Activated naive CD8-positive, alpha-beta T cell treated with anti-CD3 and anti-CD28 coated beads, Interleukin-2, amount 10 ng/mL, durations not matched to agents 7 days and 5 days (primary cell): Measurements from ENCODE around the gene ROR1. TPM values are rescaled to one million over a fixed set of nuclear protein-coding genes. Genes with fewer than 3 reads are reported as not detected.

Experiments
- ATAC-seq: fragments of 150-1000 bp; cut with Tn5 transposase; one replicate; pipeline ENCODE4 v1.10.0; 2021; ENCODE audit warnings: low read depth, moderate library complexity
- POLR2A ChIA-PET: fragments of 350-600 bp; sonication (Branson Sonifier 250); formaldehyde crosslinking; loops from one replicate; lab custom pipeline; 2021; ENCODE audit warnings: antibody characterized with exemption; lab: Charles Lee
- DNase-seq: peaks from one replicate; pipeline ENCODE4 v3.0.0; 2021
- H3K27ac Mint-ChIP-seq: one replicate; pipeline ENCODE4 v1.8.0; 2022; ENCODE audit warnings: mild to moderate bottlenecking, mixed read lengths
- H3K27me3 Mint-ChIP-seq: one replicate; pipeline ENCODE4 v1.8.0; 2022; ENCODE audit warnings: mild to moderate bottlenecking, moderate library complexity, mixed read lengths
- H3K36me3 Mint-ChIP-seq: one replicate; pipeline ENCODE4 v1.8.0; 2021; ENCODE audit warnings: mild to moderate bottlenecking, mixed read lengths
- H3K4me1 Mint-ChIP-seq: one replicate; pipeline ENCODE4 v1.8.0; 2021; ENCODE audit warnings: mixed read lengths
- H3K4me3 Mint-ChIP-seq: one replicate; pipeline ENCODE4 v1.8.0; 2022; ENCODE audit warnings: mild to moderate bottlenecking, moderate library complexity, mixed read lengths
- H3K9me3 Mint-ChIP-seq: one replicate; pipeline ENCODE4 v1.8.0; 2021; ENCODE audit warnings: mixed read lengths
- total RNA-seq, 2 experiments: library from RNA; stranded (reverse); gene quantifications; one replicate each; pipeline ENCODE4 v1.2.3, GENCODE V29; 2021

ROR1 gene
- total RNA-seq, 2 experiments from 2014 or later, result not detected

DNA sequence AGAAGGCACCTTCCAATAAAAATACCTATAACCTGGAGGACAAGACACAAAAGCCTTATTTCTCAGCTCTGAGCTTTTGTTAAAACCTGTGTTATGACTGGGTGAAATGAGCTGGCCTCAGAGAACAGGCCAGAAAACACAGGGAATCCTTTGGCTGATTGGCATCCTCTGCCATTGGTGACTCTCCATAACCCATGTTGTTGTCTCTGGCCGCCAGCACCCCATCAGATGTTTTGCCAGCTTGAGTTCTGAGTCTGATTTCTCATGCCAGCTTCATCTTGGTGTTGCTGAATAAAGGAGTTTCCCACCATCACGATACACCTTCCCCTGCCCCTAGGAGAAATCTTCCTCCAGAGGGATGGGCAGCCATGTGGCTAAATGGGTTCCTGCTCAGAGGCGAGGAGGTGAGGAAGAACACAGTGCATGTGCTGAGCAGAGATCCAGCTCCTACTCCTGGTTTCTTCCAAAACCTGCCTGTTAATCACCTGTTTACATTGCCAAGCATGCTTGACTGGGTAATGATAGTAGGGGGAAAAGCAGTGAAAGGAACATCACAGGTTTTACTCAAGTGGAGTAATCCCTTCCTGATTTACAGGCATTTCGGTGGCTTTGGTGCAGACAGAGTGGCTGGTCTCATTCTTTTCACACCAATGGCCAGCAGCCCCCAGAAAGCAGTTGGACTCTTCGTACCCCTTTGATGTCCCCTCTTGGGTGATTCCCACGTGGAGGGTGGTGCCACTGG lies 109.8 kb downstream of the ROR1 start:
- H3K27ac Mint-ChIP-seq, result no peak overlapping the region

GRCh38 chr1:63884486-63884885 lies 110.7 kb downstream of the ROR1 start:
- Mint-ChIP-seq H3K9me3 (no peaks in the 10 kb centered on the region), H3K36me3 (no peaks in the 10 kb centered on the region), H3K27ac (no peak overlapping the region), H3K4me3 (no peak overlapping the region), H3K4me1 (no peaks in the 10 kb centered on the region), H3K27me3 (no peaks in the 10 kb centered on the region)
- ATAC-seq (no peak), DNase-seq (no peak)
- POLR2A ChIA-PET, result no interaction called here

More for the DNA sequence above, 109.8 kb downstream of the ROR1 start:
- no peaks in the 10 kb centered on the region for H3K9me3 Mint-ChIP-seq
- no peaks in the 10 kb centered on the region for H3K36me3 Mint-ChIP-seq
- ATAC-seq (no peak), DNase-seq (no peak)
- no peak overlapping the region for H3K4me3 Mint-ChIP-seq
- H3K27me3 Mint-ChIP-seq, result no peaks in the 10 kb centered on the region
- H3K4me1 Mint-ChIP-seq, result no peaks in the 10 kb centered on the region
- POLR2A ChIA-PET, result no interaction called here

GRCh38 chr1:63885899-63886298 lies 112.1 kb downstream of the ROR1 start:
- no peak for DNase-seq
- Mint-ChIP-seq H3K4me1 (no peaks in the 10 kb centered on the region), H3K36me3 (no peaks in the 10 kb centered on the region), H3K27me3 (no peaks in the 10 kb centered on the region), H3K9me3 (peaks cover 4% of the 10 kb centered on the region), H3K4me3 (no peak overlapping the region), H3K27ac (no peak overlapping the region)
- POLR2A ChIA-PET, result no interaction called here
- no peak for ATAC-seq

DNA sequence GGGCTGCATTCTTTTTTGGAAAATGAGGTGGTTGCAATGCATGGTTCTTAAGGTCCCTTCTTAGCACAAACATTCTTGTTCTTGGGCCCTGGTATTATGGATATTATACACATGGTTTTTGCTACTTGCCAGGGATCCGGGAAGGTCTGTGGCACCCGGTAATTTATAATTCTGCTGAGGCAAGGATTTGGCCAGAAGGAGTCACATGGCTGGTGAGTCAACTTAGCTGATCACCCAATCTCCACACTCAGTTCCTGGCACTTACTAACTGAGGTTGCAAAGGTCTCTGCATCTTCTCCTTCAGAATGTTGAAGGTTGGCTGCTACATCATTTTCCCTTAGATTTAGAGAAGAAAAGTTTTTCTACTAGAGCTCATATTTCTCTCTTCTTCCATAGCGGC lies 112.5 kb downstream of the ROR1 start:
- POLR2A ChIA-PET, result no interaction called here
- no peak for ATAC-seq
- Mint-ChIP-seq H3K4me3 (no peak overlapping the region), H3K27ac (no peak overlapping the region), H3K9me3 (peaks cover 4% of the 10 kb centered on the region), H3K27me3 (no peaks in the 10 kb centered on the region), H3K36me3 (no peaks in the 10 kb centered on the region), H3K4me1 (no peaks in the 10 kb centered on the region)
- DNase-seq, result no peak

DNA sequence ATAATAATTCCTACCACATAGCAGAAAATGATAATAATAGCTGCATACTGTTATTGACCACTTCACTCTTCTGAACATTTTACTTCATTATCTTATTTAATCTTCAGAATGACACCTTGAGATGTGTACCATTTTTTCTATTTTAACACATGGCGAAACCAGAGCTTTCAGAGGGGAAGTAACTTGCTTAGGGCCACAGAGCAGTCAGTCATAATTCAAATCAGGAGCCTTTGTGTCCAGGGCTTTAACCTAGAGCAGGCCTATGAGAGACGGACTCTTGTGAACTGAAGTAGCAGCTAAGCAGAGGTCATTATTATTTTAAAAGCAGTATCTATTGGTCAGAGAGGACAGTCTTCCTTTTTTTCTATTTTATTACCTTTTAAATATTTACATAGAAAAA lies 114.0 kb downstream of the ROR1 start:
- no peak overlapping the region for H3K27ac Mint-ChIP-seq
- H3K4me1 Mint-ChIP-seq, result no peaks in the 10 kb centered on the region
- DNase-seq, result no peak
- H3K9me3 Mint-ChIP-seq, result peaks cover 4% of the 10 kb centered on the region
- no peaks in the 10 kb centered on the region for H3K36me3 Mint-ChIP-seq
- no peak for ATAC-seq
- POLR2A ChIA-PET, result no interaction called here
- H3K27me3 Mint-ChIP-seq, result peaks cover 2% of the 10 kb centered on the region
- no peak overlapping the region for H3K4me3 Mint-ChIP-seq

GRCh38 chr1:63888984-63889383 lies 115.2 kb downstream of the ROR1 start:
- Mint-ChIP-seq H3K4me3 (no peak overlapping the region), H3K4me1 (peaks cover 4% of the 10 kb centered on the region), H3K36me3 (no peaks in the 10 kb centered on the region), H3K27ac (no peak overlapping the region), H3K27me3 (peaks cover 8% of the 10 kb centered on the region), H3K9me3 (peaks cover 4% of the 10 kb centered on the region)
- DNase-seq, result no peak
- no peak for ATAC-seq
- POLR2A ChIA-PET, result no interaction called here

DNA sequence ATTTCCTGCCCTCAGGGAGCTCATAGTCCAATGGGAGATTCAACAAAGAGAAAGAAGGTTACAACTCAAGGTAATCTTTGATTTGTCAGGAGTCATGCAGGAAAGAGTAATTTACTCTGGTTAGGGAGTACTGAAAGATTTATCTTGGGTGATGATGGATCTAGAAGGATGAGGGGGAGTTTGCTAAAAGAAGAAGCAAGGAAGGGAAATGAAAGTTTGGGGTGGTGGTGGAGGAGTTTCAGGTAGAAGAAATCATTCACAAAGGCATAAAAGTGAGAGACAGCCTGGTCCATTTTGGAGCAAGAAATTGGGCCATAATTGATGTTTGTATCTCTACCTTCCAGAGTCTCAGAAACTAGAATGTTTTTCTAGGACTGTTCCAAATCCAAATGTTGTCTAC lies 116.7 kb downstream of the ROR1 start:
- POLR2A ChIA-PET, result no interaction called here
- no peak for DNase-seq
- peaks cover 4% of the 10 kb centered on the region for H3K4me1 Mint-ChIP-seq
- H3K9me3 Mint-ChIP-seq, result peaks cover 4% of the 10 kb centered on the region
- H3K4me3 Mint-ChIP-seq, result no peak overlapping the region
- no peak overlapping the region for H3K27ac Mint-ChIP-seq
- H3K36me3 Mint-ChIP-seq, result no peaks in the 10 kb centered on the region
- H3K27me3 Mint-ChIP-seq, result peaks cover 10% of the 10 kb centered on the region
- ATAC-seq, result no peak

DNA sequence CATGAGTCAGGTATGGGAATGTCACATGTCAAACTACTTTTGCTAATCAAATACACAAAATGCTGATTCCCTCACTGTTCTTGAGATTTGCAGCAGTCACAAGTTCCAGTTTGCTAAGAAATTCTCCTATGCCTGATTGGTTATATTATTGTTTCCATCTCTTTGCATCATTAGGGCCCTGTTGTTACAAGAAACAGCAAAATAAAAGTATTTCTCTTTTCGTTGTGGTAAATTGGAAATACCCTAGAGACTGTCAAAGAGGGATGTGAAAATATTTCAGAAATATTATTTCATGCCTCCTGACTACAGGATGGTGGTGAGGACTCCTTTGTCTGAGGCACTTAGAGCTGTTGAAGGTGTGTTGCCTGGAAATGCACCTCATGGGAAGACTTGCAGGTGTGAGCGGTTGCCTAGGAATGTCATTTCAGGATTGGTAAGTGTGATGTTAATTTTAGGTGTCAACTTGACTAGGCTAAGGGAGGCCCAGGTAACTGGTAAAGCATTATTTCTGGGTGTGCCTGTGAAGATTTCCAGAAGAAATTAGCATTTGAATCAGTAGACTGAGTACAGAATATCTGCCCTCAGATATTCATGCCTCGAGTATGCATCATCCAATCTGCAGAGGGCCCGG lies 117.4 kb downstream of the ROR1 start:
- Mint-ChIP-seq H3K36me3 (no peaks in the 10 kb centered on the region), H3K4me1 (peaks cover 4% of the 10 kb centered on the region), H3K27ac (no peak overlapping the region), H3K9me3 (peaks cover 4% of the 10 kb centered on the region), H3K4me3 (no peak overlapping the region), H3K27me3 (peaks cover 10% of the 10 kb centered on the region)
- POLR2A ChIA-PET, result no interaction called here
- ATAC-seq, result no peak
- DNase-seq, result no peak

- POLR2A ChIA-PET, result no interaction called here
- peaks cover 4% of the 10 kb centered on the region for H3K4me1 Mint-ChIP-seq
- ATAC-seq, result no peak
Observed at GRCh38 chr1:63892632-63893395, 119.0 kb downstream of the ROR1 start.

GRCh38 chr1:63893976-63894375 lies 120.2 kb downstream of the ROR1 start:
- Mint-ChIP-seq H3K27ac (no peak overlapping the region), H3K36me3 (no peaks in the 10 kb centered on the region), H3K27me3 (peaks cover 14% of the 10 kb centered on the region), H3K9me3 (peaks cover 4% of the 10 kb centered on the region), H3K4me1 (peaks cover 4% of the 10 kb centered on the region), H3K4me3 (no peak overlapping the region)
- DNase-seq (no peak), ATAC-seq (no peak)
- POLR2A ChIA-PET, result no interaction called here

More at GRCh38 chr1:63892632-63893395, 119.0 kb downstream of the ROR1 start:
- no peak for DNase-seq
- Mint-ChIP-seq H3K4me3 (no peak overlapping the region), H3K36me3 (no peaks in the 10 kb centered on the region), H3K27ac (no peak overlapping the region), H3K27me3 (peaks cover 12% of the 10 kb centered on the region), H3K9me3 (peaks cover 4% of the 10 kb centered on the region)

DNA sequence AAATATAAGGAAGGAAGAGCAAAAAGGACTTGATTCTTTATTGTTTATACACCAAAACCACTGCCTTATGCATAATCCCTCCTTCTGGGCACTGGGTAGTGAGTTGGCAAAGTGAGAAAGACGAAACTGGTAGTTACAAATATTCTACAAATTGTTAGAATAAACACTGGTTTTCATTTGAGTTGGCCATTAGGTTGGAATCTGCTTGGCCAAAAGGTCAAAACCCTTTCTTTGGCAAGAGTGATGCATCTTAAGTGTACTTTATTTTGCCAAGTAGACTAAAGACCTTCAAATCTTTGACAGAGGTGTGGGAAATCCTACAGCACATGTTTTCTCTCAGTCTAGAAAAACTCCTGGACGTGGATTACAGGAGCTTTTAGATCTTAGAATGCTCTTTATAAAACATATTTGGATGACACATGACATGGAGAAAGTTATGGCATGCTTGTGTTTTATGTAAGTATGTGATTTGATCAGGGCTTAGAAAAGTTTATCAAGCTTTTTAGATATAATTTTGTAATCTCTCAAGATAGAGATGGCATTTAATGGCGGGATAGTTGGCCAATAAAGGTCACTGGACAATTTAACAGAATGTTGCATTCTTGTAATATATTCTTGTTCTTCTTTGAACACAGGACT lies 120.9 kb downstream of the ROR1 start:
- POLR2A ChIA-PET, result no interaction called here
- Mint-ChIP-seq H3K4me1 (peaks cover 4% of the 10 kb centered on the region), H3K27me3 (peaks cover 17% of the 10 kb centered on the region), H3K36me3 (no peaks in the 10 kb centered on the region), H3K9me3 (peaks cover 4% of the 10 kb centered on the region), H3K27ac (no peak overlapping the region), H3K4me3 (no peak overlapping the region)
- DNase-seq (no peak), ATAC-seq (no peak)

DNA sequence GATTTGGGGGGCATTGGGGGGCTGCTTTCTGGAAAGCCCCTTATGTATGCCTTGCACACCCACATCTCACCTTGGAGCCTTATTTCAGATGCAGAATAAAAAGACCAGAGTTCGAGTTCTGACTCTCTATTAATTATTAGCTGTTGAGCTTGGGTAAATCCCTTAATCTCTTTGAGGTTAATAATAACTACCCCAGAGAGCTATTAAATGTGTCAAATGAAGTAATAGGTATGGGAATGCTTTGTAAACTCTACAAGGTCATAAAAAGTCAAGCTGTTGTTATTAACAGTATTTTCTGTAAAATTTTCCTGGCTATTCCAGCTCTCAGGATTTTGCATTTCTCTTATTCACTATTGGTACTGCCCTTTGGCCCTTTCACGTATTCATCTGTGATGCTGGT lies 122.9 kb downstream of the ROR1 start:
- POLR2A ChIA-PET, result no interaction called here

GRCh38 chr1:63898428-63899196 lies 124.8 kb downstream of the ROR1 start:
- POLR2A ChIA-PET, result no interaction called here
- H3K4me3 Mint-ChIP-seq, result no peak overlapping the region
- ATAC-seq (no peak), DNase-seq (no peak)
- H3K4me1 Mint-ChIP-seq, result no peaks in the 10 kb centered on the region
- peaks cover 13% of the 10 kb centered on the region for H3K27me3 Mint-ChIP-seq
- no peaks in the 10 kb centered on the region for H3K36me3 Mint-ChIP-seq
- no peaks in the 10 kb centered on the region for H3K9me3 Mint-ChIP-seq
- peak overlapping the region; percentile 44 for H3K27ac Mint-ChIP-seq

More for the DNA sequence above, 122.9 kb downstream of the ROR1 start:
- H3K36me3 Mint-ChIP-seq, result no peaks in the 10 kb centered on the region
- no peak for ATAC-seq
- no peak overlapping the region for H3K4me3 Mint-ChIP-seq
- H3K4me1 Mint-ChIP-seq, result peaks cover 4% of the 10 kb centered on the region
- H3K27me3 Mint-ChIP-seq, result peaks cover 17% of the 10 kb centered on the region
- no peak overlapping the region for H3K27ac Mint-ChIP-seq
- no peak for DNase-seq
- H3K9me3 Mint-ChIP-seq, result no peaks in the 10 kb centered on the region
